Activated gamma-delta T cell treated with Interleukin-2 at 50 U/mL for 16 hours (primary cell): ENCODE results near the gene L1TD1.
"Not testable (repeated sequence)": the region's sequence is repeated elsewhere in the genome, so short reads cannot be mapped to it uniquely, and the experiment has no call there.

ENCODE experiments used
- DNase-seq: peaks from one replicate; pipeline ENCODE4 v3.0.0-alpha.2; 2020

L1TD1 gene, protein sequence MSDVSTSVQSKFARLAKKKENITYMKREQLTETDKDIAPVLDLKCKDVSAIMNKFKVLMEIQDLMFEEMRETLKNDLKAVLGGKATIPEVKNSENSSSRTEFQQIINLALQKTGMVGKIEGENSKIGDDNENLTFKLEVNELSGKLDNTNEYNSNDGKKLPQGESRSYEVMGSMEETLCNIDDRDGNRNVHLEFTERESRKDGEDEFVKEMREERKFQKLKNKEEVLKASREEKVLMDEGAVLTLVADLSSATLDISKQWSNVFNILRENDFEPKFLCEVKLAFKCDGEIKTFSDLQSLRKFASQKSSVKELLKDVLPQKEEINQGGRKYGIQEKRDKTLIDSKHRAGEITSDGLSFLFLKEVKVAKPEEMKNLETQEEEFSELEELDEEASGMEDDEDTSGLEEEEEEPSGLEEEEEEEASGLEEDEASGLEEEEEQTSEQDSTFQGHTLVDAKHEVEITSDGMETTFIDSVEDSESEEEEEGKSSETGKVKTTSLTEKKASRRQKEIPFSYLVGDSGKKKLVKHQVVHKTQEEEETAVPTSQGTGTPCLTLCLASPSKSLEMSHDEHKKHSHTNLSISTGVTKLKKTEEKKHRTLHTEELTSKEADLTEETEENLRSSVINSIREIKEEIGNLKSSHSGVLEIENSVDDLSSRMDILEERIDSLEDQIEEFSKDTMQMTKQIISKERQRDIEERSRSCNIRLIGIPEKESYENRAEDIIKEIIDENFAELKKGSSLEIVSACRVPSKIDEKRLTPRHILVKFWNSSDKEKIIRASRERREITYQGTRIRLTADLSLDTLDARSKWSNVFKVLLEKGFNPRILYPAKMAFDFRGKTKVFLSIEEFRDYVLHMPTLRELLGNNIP

GRCh38 chr1:62194651-62195544 is at the start of gene L1TD1:
TSS of gene L1TD1 (plus strand) at chr1:62194849. CDS start at chr1:62206629, 11,780 bp downstream.
- no peak for DNase-seq

GRCh38 chr1:62159940-62160348 is 34.7 kb upstream of the L1TD1 start:
- no peak for DNase-seq

DNA sequence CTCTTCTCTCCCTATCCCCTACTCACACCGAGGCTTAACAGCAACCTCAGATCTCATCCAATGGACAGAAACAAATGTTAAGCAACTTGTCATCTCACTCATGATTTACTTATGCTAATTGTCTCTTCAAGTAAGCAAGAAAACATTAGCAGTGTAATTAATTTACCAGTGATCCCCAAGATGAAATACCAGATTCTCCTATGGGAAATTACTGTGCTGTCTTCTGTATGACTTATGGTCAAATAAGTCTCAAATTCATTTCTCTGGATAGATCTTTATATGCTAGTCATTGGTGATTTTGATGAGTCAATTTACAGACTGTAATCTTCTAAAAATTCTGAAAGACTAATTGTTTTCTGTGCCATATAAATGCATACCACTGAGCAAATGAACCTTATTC is 32.9 kb upstream of the L1TD1 start:
- DNase-seq = no peak

DNA sequence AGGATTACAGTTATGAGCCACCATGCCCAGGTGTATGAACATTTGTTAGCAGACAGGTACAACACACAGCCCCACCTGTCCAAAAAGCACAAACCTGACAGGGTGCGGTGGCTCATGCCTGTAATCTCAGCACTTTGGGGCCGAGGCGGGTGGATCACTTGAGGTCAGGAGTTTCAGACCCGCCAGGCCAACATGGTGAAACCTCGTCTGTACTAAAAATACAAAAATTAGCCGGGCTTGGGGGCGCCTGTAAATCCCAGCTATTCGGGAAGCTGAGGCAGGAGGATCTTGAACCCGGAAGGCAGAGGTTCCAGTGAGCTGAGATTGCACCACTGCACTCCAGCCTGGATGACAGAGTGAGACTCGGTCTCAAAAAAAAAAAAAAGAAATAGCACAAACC is 24.3 kb upstream of the L1TD1 start:
- not testable (repeated sequence) for DNase-seq

- DNase-seq = peak; percentile 31
Observed at GRCh38 chr1:62175568-62176179, 19.0 kb upstream of the L1TD1 start.

DNA sequence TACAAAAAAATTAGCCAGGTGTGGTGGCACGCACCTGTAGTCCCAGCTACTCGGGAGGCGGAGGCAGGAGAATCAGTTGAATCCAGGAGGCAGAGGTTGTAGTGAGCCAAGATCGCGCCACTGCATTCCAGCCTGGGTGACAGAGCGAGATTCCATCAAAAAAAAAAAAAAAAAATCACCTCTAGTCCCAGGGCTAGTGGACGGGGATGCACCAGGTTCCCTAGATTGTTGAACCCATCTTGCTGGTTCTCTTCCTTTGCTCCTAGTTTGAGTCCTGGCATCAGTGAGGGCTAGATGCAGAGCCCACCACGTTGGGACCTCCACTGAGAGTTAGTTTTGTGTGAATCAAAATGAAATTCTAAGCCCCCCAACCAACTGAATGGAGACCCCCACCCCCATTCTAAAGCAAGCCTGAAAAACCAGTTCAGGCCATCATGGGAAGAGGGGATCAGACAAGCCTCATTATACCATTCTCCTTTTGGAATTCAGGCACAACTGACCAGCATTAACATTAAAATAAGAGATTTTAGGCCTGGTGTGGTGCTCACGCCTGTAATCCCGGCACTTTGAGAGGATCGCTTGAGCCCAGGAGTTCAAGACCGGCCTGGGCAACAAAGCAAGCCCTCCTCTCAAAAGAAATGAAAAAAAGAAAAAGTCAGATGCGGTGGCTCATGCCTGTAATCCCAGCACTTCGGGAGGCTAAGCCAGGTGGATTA is 17.9 kb upstream of the L1TD1 start:
- no peak for DNase-seq

DNA sequence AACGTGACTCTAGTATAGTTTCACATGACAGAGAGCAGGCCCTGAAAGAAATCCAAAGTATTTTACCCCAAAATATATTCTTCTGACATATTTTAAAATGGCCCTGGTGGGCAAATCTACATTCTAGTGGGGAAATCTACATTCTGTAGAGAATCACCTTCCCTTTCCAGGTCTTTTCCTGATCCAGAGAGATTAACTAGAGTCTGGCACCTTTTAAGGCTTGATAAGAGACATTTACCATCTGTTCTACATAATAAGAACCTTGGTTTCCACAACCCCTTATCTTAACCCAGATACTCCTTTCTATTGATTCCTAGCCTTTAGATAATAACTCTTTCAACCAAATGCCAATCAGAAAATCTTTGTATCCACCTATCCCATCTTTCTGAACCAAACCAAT is 17.0 kb upstream of the L1TD1 start:
- DNase-seq = no peak

DNA sequence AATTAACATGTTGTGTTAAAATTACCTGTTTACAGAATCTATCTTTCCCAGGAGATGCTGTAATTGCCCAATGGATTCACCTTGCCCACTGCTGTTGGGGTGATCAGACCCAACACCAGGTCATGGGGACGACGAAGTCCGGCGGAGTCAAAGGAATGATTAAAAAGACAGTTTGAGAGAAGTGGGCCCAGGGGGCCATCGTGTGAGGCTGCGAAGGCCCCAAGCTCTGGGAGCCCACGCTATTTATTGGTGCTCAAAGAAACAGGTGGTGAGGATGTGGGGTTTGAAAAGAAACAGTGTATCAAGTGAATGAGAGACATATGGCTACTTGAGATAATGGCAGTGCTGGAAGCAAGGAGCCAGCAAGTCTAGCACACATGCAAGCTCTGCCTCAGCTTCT is 16.3 kb upstream of the L1TD1 start:
- no peak for DNase-seq

- not testable (repeated sequence) for DNase-seq
Observed at GRCh38 chr1:62180054-62180453, 14.6 kb upstream of the L1TD1 start.

DNA sequence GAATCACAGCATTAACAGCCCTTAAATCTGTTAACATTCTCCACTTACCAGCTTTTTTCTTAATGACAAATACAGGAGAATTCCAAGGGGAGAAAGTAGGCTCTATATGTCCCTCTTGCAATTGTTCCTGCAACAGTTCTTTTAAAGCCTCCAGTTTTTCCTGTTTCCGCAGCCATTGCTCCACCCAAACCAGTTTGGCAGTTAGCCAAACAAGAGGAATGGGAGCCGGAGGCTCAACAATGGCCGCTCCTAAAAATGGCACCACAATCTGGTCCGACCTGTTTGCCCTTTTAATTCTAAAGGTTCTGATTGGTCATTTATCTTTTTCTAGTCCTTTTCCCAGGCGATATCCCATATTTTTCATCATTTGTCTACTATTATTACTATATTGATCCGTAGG is 14.0 kb upstream of the L1TD1 start:
- no peak for DNase-seq

GRCh38 chr1:62181532-62181931 is 13.1 kb upstream of the L1TD1 start:
- DNase-seq = no peak

- not testable (repeated sequence) for DNase-seq
Observed at GRCh38 chr1:62182157-62182556, 12.5 kb upstream of the L1TD1 start.

GRCh38 chr1:62183164-62184020 is 11.3 kb upstream of the L1TD1 start:
- DNase-seq = not testable (repeated sequence)

DNA sequence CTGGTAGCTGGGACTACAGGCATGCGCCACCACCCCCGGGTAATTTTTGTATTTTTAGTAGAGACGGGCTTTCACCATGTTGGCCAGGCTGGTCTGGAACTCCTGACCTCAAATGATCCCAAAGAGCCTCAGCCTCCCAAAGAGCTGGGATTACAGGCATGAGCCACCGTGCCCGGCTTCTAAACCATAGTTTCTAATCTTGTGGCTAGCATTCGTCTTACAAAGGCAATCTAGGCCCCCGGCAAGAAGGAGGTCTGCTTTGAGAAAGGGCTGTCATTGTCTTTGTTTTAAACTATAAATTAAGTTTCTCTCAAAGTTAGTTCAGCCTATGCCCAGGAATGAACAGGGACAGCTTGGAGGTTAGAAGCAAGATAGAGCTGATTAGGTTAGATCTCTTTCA is 10.3 kb upstream of the L1TD1 start:
- DNase-seq = no peak

- DNase-seq = not testable (repeated sequence)
Observed at GRCh38 chr1:62185233-62185632, 9.4 kb upstream of the L1TD1 start.

DNA sequence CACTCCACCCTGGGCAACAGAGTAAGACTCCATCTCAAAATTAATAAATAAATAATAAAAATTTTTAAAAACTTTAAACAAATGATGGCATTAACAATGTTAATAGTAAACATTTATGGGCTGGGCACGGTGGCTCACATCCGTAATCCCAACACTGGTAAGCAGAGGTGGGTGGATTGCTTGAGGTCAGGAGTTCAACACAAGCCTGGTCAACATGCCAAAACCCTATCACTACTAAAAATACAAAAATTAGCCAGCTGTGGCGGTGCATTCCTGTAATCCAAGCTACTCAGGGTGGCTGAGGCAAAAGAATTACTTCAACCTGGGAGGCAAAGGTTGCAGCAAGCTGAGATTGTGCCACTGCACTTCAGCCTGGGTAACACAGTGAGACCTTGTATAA is 9.0 kb upstream of the L1TD1 start:
- DNase-seq = no peak

DNA sequence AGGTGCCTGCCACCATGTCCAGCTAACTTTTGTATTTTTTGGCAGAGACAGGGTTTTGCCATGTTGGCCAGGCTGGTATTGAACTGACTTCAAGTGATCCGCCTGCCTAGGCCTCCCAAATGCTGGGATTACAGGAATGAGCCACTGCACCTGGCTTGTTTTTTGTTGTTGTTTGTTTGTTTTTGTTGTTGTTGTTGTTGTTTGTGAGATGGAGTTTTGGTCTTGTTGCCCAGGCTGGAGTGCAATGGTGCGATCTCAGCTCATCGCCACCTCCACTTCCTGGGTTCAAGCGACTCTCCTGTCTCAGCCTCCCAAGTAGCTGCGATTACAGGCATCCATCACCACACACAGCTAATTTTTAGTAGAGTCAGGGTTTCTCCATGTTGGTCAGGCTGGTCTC is 7.1 kb upstream of the L1TD1 start:
- no peak for DNase-seq

DNA sequence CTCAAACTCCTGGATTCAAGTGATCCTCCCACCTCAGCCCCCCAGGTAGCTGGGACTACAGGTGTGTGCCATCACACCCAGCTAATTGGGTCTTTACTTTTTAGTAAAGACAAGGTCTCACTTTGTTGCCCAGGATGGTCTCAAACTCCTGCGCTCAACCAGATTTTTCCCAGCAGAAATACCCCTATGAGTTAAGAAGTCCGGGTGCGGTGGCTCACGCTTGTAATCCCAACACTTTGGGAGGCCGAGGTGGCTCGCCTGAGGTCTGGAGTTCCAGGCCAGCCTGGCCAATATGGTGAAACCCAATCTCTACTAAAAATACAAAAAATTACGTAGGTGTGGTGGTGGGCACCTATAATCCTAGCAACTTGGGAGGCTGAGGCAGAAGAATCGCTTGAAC is 6.5 kb upstream of the L1TD1 start:
- no peak for DNase-seq

DNA sequence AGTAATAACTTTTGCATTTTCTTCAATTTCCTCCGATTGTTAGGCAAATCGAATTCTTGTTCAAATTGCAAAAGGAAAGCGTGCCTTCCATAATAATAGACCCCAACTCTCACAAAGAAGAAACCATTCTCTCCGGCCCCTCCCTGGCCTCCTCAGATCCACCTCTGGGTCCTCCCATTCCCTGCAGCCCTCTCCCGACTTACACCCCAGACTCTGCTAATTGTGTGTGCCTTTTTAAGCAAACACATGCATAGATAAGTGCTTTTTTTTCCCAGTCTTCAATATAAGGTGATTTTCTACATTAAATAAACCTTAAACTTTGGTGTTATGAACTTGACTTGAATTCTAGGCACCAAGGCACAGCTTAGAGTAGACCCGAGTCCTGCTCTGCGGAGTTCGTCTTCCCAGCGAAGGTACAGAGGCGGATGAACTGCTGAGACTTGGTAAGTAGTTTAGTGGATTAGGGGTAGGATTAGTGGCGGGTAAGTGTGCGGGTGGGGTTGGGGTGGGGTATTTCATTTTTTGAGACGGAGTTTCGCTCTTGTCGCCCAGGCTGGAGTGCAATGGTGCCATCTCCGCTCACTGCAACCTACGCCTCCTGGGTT is 1.5 kb downstream of the L1TD1 start:
- no peak for DNase-seq

DNA sequence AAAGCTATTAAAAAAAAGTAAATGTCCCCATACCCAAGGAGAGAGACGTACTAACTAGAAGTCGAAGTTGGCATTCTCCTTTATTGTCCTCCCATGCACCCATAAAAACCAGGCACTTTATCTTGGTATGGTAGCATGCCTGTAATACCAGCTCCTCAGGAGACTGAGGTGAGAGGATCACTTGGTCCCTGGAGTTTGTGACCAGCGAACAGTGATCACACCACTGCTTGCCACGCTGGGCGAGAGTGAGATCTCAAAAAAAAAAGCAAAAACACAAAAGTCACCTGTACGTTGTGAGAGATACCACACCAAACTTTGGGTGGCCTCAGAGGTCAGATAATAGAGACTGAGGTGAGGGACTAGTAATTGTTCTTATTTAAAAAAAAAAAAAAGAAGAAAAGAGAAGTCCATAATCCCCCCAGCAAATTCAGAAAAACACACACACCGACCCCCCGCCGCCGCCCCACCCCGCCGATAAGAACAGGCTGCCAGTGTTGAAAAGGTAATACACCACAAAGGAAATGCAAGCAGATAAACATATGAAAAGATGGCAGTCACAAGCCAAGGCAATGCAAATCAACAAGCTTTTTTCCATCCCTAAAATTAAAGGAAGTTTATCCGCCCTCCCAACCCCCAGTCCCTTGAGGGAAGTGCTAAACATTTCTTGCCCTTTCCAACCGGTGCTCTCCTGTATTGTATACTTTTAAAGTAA is 3.6 kb downstream of the L1TD1 start:
- no peak for DNase-seq
